VCaP (cell line): ENCODE data around the gene ZMYND8.

Experiments used
- H3K27ac ChIP-seq: fragments of 450-650 bp; 2 replicates; pipeline ENCODE4 v1.5.1; 2017
- CTCF ChIP-seq: fragments of 450-650 bp; conservative IDR thresholded peaks from 2 replicates; pipeline ENCODE4 v1.5.1; 2017; ENCODE audit warnings: mild to moderate bottlenecking, moderate library complexity

ZMYND8 gene

GRCh38 chr20:47297746-47298145 is 58.8 kb downstream of the ZMYND8 start:
- TF ChIP-seq CTCF: no peak

GRCh38 chr20:47296950-47297349 is 59.5 kb downstream of the ZMYND8 start:
- no peak overlapping the region for H3K27ac ChIP-seq
- TF ChIP-seq CTCF: no peak

More at GRCh38 chr20:47297746-47298145, 58.8 kb downstream of the ZMYND8 start:
- no peak overlapping the region for H3K27ac ChIP-seq

- H3K27ac ChIP-seq: no peak overlapping the region
- no peak for TF ChIP-seq CTCF
Observed at GRCh38 chr20:47295921-47296426, 60.5 kb downstream of the ZMYND8 start.

GRCh38 chr20:47295129-47295813 is 61.2 kb downstream of the ZMYND8 start:
- no peak overlapping the region for H3K27ac ChIP-seq
- TF ChIP-seq CTCF: no peak

- TF ChIP-seq CTCF: no peak
- H3K27ac ChIP-seq: no peak overlapping the region
Observed at GRCh38 chr20:47293631-47294030, 62.9 kb downstream of the ZMYND8 start.

GRCh38 chr20:47292581-47292980 is 63.9 kb downstream of the ZMYND8 start:
- no peak for TF ChIP-seq CTCF

GRCh38 chr20:47290666-47291430 is 65.7 kb downstream of the ZMYND8 start:
- H3K27ac ChIP-seq: no peak overlapping the region
- TF ChIP-seq CTCF: no peak

More at GRCh38 chr20:47292581-47292980, 63.9 kb downstream of the ZMYND8 start:
- no peak overlapping the region for H3K27ac ChIP-seq
